HG02852 (cell line): Measurements from ENCODE around the gene EEPD1.
"Not testable (repeated sequence)": the region's sequence is repeated elsewhere in the genome, so short reads cannot be mapped to it uniquely, and the experiment has no call there.

Experiments
- ATAC-seq: cut with Tn5 transposase; IDR thresholded peaks from one replicate; pipeline ENCODE4 v1.9.1; 2021; ENCODE audit warnings: mild to moderate bottlenecking, moderate library complexity; ENCODE audit not compliant: unreplicated experiment

The EEPD1 gene

GRCh38 chr7:36249091-36249490 lies 96.0 kb downstream of the EEPD1 start:
- no peak for ATAC-seq

DNA sequence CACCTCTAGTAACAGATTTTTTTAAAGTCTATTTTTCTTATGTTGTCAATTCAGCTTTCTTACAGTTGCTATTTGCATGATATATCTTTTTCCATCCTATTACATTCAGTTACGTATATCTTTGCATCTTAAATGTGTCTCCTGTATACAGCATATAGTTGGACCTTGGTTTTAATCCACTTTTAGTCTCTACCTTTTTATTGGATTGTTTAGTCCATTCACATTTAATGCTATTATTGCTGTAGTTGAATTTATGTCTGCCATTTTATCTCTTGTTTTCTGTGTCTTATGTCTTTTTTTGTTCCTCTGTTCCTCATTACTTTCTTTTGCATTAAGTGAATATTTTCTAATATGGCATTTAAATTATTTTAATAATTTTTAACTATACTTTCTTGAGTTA lies 100.6 kb downstream of the EEPD1 start:
- ATAC-seq = no peak

- not testable (repeated sequence) for ATAC-seq
Observed at GRCh38 chr7:36258510-36259259, 105.6 kb downstream of the EEPD1 start.

GRCh38 chr7:36260481-36260880 lies 107.4 kb downstream of the EEPD1 start:
- peak; percentile 61 for ATAC-seq

DNA sequence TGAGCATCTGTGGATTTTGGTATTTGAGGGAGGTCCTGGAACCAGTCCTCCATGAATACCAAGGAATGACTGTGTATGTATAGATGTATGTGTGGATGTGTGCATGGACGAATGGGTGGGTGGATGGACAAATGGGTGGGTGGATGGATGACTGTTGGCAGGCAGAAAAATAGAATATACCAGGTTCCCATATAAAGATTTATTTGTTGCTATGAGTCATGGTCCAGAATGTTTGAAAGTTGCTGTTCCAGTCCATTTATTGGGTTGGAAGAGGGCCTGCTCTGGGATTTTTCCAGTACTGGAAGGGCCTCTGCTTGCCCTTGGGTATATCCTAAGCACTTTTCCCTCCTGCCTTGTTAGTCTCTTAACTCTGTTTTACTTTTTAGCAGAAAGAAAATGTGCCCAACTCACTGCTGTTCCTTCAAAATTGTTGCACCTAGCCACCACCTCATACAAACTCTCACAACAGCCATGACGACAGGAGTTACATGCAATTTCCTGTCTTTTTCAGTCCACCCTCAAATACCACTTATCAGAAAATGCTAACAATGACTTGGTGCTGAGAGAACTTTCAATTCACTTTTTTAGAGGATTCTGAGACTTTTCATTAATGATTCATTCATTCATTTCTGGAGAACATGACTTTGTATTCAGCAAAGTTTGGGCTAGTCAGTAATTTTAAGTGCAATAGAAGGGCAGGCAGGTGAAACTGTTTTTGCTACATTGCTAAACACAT lies 108.1 kb downstream of the EEPD1 start:
- no peak for ATAC-seq

GRCh38 chr7:36262309-36263094 lies 109.4 kb downstream of the EEPD1 start:
- ATAC-seq = no peak

- ATAC-seq = no peak
Observed at GRCh38 chr7:36263095-36263484, 110.0 kb downstream of the EEPD1 start.

DNA sequence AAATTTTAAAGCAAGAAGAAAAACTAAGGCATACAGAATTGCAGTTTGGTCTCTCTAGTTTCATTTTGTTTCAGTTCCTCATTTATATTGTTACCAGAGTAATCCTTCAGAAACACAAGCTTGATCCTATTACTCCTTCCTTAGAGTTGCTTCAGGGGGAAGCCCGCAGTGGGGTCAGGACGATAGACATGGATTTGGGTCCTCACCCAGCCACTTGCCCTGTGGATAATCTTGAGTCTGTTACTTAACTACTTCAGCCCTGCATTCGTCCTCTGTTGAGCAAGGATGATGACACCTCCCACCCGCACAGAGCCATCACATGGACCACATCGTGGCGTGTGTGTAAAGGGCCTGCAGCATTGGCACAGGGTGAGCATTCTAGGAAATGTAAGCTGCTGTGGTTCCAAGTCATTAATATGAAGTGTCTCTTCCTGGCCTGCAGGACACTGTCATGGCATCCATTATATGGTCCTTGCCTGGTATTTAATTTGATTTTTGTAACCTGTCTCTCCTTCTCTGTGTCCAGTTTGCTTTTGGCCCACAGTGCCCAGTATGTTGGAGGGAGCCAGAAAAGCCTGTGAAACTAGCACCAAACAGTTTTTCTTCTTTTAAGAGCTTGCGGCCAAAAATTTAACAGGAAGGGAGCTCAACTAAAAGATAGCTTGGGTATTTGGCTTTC lies 111.2 kb downstream of the EEPD1 start:
- peak; percentile 49 for ATAC-seq

- ATAC-seq = no peak
Observed at GRCh38 chr7:36264913-36265516, 112.0 kb downstream of the EEPD1 start.

DNA sequence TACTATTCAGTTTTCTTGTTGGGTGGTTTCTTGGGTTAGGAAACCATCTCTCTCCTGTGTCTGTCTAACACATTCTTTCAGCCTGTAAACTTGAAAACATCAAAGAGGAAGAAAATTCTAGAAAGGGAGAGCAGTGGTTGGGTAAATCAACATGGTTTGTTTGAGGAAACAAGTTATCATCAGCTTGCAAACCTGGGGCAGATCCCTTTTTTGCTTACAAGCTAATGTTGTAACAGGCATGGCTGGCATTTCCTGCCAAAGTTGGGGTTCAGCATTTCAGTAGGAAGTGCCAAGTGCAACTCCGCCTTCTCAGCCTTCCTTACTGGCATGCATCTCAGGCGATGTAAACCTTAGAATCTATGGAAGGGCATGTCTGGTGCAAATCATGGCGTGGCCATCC lies 112.6 kb downstream of the EEPD1 start:
- no peak for ATAC-seq

- no peak for ATAC-seq
Observed at GRCh38 chr7:36266190-36266589, 113.1 kb downstream of the EEPD1 start.

DNA sequence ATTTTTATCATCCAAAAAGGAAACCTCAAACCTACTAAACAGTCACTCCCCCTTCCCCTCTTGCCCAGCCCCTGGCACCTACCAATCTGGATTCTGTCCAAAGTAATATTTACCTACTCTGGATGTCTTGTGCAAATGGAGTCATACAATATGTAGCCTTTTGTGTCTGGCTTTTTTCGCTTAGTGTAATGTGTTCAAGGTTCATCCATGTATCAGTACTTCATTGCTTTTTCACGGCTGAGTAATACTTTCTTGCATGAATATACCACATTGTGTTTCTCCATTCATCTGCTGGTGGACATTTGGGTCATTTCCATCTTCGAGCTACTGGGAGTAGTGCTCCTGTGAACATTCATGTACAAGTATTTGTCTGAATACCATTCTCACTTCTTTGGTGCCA lies 113.6 kb downstream of the EEPD1 start:
- ATAC-seq = no peak

DNA sequence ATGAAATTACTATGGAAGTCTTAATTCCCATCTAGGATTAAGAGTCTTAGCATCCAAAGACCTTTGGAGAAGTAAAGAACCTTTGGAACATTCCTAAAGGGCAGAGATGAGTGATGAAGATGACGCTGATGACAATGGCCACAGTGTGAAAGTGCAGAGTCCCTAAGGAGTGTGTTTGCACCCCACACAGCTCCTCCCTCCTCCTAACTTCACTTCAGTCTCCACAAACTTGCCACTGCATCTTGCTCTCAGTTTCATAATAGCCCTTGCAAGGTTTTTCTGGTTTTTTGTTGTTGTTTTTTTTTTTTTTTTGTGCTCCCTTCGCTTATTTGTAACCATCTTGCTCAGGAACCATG lies 119.1 kb downstream of the EEPD1 start:
- no peak for ATAC-seq

DNA sequence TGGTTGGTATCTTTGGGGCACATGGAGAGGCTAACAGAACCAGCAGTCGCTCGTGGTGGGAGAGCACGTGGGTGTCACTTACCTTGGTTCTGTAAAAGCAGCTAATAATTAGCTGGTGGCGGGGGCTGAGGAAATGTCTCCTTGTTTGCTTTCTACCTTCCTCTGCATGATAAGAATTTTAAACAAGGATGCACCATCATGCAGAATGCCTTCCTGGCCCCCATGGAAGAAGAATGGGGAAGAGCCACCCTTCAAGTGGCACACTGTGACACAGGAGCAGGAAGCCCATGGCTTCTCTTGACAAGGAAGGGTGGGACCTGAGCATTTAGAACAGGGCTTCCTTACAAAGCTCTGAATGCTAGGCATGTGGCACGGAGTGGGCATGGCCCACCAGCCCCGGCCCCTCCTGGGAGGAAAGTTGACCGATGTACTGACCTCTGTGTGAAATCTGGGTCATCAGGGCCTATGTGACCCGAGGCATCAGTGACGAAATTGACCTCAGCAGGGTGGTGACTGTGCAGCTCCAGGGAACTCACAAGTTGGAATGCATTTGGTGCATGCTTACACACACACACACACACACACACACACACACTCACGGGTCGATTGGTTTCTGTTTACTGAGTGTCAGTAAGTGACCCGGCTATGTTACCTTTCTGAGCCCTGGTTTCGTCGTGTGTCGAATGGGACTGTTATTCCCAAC lies 119.7 kb downstream of the EEPD1 start:
- no peak for ATAC-seq

DNA sequence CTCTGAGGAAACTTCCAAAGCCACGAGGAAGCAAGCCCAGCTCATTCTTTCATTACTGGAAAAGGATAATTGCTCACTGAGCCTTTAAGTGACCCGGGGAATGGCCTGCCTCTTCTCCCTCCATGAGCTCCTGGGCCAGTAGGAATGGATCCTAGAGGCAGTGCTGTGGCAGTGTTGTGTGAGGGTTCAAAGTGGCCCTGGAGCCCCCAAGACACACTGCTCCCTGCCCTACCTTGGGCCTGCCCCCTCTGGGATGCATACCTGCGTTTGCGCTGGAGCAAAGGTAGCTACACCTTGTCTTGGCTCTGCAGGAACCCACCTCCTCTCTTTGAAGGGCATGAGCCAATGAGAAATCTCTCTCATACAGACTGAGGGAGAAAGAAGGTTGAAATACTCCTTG lies 120.8 kb downstream of the EEPD1 start:
- ATAC-seq = no peak

- ATAC-seq = no peak
Observed at GRCh38 chr7:36275735-36276284, 122.8 kb downstream of the EEPD1 start.

DNA sequence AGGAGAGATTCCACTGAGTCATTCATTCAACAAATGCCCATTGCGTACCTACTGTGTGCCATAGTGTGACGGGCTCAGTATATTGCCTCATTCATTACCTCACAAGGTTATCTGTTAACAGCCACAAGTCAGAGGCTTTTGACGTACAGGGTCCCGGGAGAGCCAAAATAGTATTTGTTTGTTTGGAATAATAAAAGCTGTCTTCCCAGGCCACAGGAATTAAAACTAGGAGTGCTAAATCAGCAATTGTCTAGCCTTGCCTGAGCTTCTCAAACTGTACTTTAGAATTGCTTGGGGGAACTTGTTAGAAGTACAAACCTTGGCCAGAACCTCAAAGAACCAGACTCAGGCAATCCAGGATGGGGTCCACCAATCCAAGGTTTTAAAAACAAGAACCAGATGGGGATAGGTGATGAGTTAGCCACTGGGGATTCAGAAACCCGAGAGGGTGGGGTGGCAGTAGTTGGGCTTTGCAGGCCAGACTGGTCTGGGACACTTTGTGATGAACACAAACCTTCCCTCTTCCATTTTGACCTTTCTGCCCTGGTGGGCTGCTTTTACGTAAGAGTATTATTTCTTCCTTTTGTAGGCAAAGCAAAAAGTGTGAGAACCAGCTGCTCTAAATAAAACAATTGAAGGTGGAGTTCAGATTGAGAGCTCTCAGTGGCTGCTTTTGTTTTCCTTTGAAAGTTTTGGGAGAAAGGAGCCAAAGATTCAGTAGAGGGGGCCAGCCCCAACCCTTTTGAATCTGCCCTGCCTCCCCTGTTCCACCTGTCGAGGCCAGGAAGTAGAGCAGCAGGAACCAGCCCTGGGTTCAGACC lies 123.6 kb downstream of the EEPD1 start:
- ATAC-seq = no peak

GRCh38 chr7:36277249-36277542 lies 124.1 kb downstream of the EEPD1 start:
- no peak for ATAC-seq

GRCh38 chr7:36278069-36278619 lies 125.1 kb downstream of the EEPD1 start:
- no peak for ATAC-seq
